OCI-LY3 (cell line): Measurements from ENCODE around the gene PPP1R15B.
A peak's percentile ranks its signal among the peaks of the same experiment; 100 is the strongest.

Experiments used
- H2AFZ ChIP-seq: fragments of 200-600, 300-600 bp; shearing (Covaris generic); 2 replicates; pipeline ENCODE4 v1.6.0; 2014; ENCODE audit warnings: antibody characterized with exemption, low read depth, low read length
- H3K27ac ChIP-seq: fragments of 200-600, 300-600 bp; sonication (generic); 2 replicates; pipeline ENCODE4 v1.5.1; 2014; ENCODE audit warnings: mild to moderate bottlenecking, low read length, moderate library complexity, mixed read lengths
- H3K27me3 ChIP-seq: fragments of 200-600, 300-600 bp; sonication (generic); 2 replicates; pipeline ENCODE4 v1.6.1; 2014; ENCODE audit warnings: low read depth, low read length, mixed read lengths
- H3K36me3 ChIP-seq: fragments of 200-600, 300-600 bp; sonication (generic); replicated peaks from 2 replicates; pipeline ENCODE3; 2014; ENCODE audit warnings: low read depth, low read length, mixed read lengths
- H3K4me1 ChIP-seq: fragments of 300-600, 200-600 bp; sonication (generic); 2 replicates; pipeline ENCODE4 v1.6.1; 2014; ENCODE audit warnings: low read length, mixed read lengths
- H3K4me2 ChIP-seq: fragments of 200-600, 300-600 bp; sonication (generic); 2 replicates; pipeline ENCODE4 v1.6.1; 2014; ENCODE audit warnings: low read length, mixed read lengths
- H3K4me3 ChIP-seq: fragments of 300-600, 200-600 bp; sonication (generic); 2 replicates; pipeline ENCODE4 v1.5.1; 2014; ENCODE audit warnings: antibody characterized with exemption, mild to moderate bottlenecking, low read length, moderate library complexity
- H3K79me2 ChIP-seq: fragments of 300-600, 200-600 bp; shearing (Covaris generic); 2 replicates; pipeline ENCODE4 v1.6.1; 2014; ENCODE audit warnings: mild to moderate bottlenecking, low read length, mixed read lengths
- H3K9ac ChIP-seq: fragments of 300-600, 200-600 bp; shearing (Covaris generic); 2 replicates; pipeline ENCODE4 v1.6.0; 2014; ENCODE audit warnings: mild to moderate bottlenecking, low read length, moderate library complexity
- H3K9me3 ChIP-seq: fragments of 200-600, 300-600 bp; shearing (Covaris generic); 2 replicates; pipeline ENCODE4 v1.6.1; 2014; ENCODE audit warnings: low read length, mixed read lengths; ENCODE audit not compliant: insufficient read depth
- H4K20me1 ChIP-seq: fragments of 200-600, 300-600 bp; sonication (generic); 2 replicates; pipeline ENCODE4 v1.6.1; 2016; ENCODE audit warnings: low read length, mixed read lengths; ENCODE audit not compliant: insufficient read depth
- CTCF ChIP-seq: fragments of 200-600, 300-600 bp; sonication (generic); IDR thresholded peaks from 2 replicates; pipeline ENCODE4 v1.5.1; 2014; ENCODE audit warnings: antibody characterized with exemption, low read length, low read depth
- EZH2phosphoT487 ChIP-seq: fragments of 200-600 bp; shearing (Covaris generic); IDR thresholded peaks from 2 replicates; pipeline ENCODE4 v1.6.1; 2018; ENCODE audit warnings: antibody characterized with exemption, mixed run types, low read depth

PPP1R15B gene

DNA sequence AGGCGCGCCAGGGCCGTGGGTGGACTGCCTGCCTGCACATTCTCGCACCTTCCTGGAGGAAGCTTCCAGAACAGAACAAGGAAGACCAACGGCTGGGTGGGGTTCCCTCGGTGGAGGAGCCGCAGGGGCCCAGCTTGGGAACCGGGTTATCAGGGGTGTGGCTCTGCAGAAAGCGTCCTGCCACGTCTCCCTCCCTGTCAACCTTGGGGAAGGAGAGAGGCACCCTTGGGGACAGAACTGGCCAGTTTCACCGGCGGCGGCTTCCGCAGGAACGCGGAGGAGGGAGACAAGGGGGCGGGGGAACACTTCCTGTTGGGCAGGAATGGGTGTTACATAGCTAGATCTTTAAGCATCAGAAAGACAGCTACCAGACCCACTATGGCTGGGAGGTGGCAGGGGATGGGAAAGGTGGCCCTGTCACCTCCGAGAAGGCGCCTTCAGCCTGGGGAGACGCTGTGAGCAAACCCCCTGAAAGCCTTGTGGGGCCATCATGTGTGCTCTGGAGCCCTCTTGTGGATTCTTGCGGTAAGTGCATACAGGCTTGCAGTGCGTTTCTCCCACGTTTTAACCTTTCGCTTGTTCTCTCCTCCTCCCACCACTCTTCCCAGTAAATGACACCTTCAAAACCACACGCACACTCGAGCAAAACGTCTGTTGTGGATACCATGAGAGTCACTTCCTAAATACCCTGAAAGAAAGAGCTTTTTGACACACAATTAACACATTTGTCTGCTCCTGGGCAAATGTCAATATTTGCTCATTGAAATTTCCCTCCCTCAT, 48.1 kb downstream of the PPP1R15B start:
- Histone ChIP-seq H2AFZ (peak overlapping the region; percentile 91), H3K4me1 (peaks cover 4% of the 10 kb centered on the region; the same call in 1 of the 2 replicates), H3K4me2 (peak overlapping the region; percentile 92)

DNA sequence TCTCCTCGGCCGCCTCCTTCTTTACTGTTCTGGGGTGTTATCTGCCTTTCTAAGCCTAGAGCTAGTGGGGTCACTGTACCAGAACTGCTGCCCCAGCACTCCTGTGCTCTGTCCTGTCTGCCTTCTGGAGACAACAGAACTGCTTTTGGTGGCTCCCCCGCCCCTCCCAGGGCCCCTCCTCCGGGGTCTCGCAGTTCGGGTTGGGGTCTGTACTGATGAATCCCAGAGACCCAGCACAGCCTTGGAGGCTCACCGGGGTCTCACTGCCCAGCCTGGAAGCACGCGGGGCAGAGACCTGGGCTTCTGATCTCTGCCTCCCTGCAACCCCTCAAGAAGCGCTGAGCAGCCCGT, 48.7 kb downstream of the PPP1R15B start:
- no peak overlapping the region for H3K27ac ChIP-seq
- no peaks in the 10 kb centered on the region for H3K79me2 ChIP-seq
- H4K20me1 ChIP-seq: no peaks in the 10 kb centered on the region
- no peaks in the 10 kb centered on the region for H3K9me3 ChIP-seq
- no peak for TF ChIP-seq CTCF
- no peak for TF ChIP-seq EZH2phosphoT487
- H2AFZ ChIP-seq: peak overlapping the region; percentile 91
- H3K27me3 ChIP-seq: peaks cover 53% of the 10 kb centered on the region
- peak overlapping the region; percentile 92 for H3K4me2 ChIP-seq
- peaks cover 4% of the 10 kb centered on the region; the same call in 1 of the 2 replicates for H3K4me1 ChIP-seq
- no peaks in the 10 kb centered on the region for H3K36me3 ChIP-seq
- H3K9ac ChIP-seq: peak overlapping the region; percentile 65
- H3K4me3 ChIP-seq: peak overlapping the region; percentile 79

More for the DNA sequence above, 48.1 kb downstream of the PPP1R15B start:
- TF ChIP-seq EZH2phosphoT487 (no peak), CTCF (peak; percentile 99)
- no peaks in the 10 kb centered on the region for H4K20me1 ChIP-seq
- no peak overlapping the region for H3K27ac ChIP-seq
- peak overlapping the region; percentile 79 for H3K4me3 ChIP-seq
- peak overlapping the region; percentile 65 for H3K9ac ChIP-seq
- no peaks in the 10 kb centered on the region for H3K79me2 ChIP-seq
- H3K9me3 ChIP-seq: no peaks in the 10 kb centered on the region
- H3K36me3 ChIP-seq: no peaks in the 10 kb centered on the region
- peaks cover 47% of the 10 kb centered on the region for H3K27me3 ChIP-seq

- H2AFZ ChIP-seq: no peak overlapping the region
- peaks cover 64% of the 10 kb centered on the region for H3K27me3 ChIP-seq
- H3K4me3 ChIP-seq: no peak overlapping the region
- no peaks in the 10 kb centered on the region for H3K36me3 ChIP-seq
- H3K4me1 ChIP-seq: peaks cover 4% of the 10 kb centered on the region; the same call in 1 of the 2 replicates
- no peak for TF ChIP-seq EZH2phosphoT487
- no peak for TF ChIP-seq CTCF
- H3K9ac ChIP-seq: no peak overlapping the region
- no peaks in the 10 kb centered on the region for H3K79me2 ChIP-seq
- H4K20me1 ChIP-seq: no peaks in the 10 kb centered on the region
- H3K27ac ChIP-seq: no peak overlapping the region
- no peaks in the 10 kb centered on the region for H3K9me3 ChIP-seq
- no peak overlapping the region for H3K4me2 ChIP-seq
Measured at GRCh38 chr1:204361781-204362180, 49.8 kb downstream of the PPP1R15B start.

DNA sequence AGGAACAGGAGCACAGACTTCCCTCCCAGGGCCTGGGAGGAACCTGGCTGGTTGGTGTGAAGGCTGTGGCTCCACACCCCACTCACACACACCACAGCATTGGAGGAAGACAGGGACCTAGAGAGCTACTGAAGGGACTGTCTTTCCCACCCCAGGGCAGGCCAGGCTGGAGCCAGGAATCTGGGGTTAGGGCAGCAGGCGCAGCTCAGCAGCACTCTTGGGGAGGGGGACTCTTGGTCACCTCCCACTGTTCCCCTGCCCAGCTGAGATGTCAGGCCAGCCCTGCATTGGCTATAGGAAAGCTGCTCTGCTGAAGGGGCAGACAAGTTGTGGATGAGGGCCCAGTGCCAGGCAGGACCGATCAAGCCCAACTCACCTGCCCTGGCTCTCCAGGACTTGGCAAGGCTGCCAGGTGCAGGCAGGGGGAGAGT, 50.3 kb downstream of the PPP1R15B start:
- Histone ChIP-seq H3K9ac (no peak overlapping the region), H3K4me2 (no peak overlapping the region), H3K27ac (no peak overlapping the region), H3K27me3 (peaks cover 64% of the 10 kb centered on the region), H3K36me3 (no peaks in the 10 kb centered on the region), H4K20me1 (no peaks in the 10 kb centered on the region), H3K9me3 (no peaks in the 10 kb centered on the region), H3K4me3 (no peak overlapping the region), H3K4me1 (peaks cover 4% of the 10 kb centered on the region; the same call in 1 of the 2 replicates), H2AFZ (no peak overlapping the region), H3K79me2 (no peaks in the 10 kb centered on the region)
- TF ChIP-seq EZH2phosphoT487: no peak
- no peak for TF ChIP-seq CTCF
